ENCODE measurements around the gene FKBP1A. TPM values are rescaled to one million over a fixed set of nuclear protein-coding genes. Genes with fewer than 3 reads are reported as not detected.

The FKBP1A gene
- polyA plus RNA-seq, 3 donors, result 111 to 542 (median 353) TPM

Other genes starting within 250 kb of the FKBP1A start
- 1 to 10 TPM in 2 of 3 donors, under 1 TPM in 1; 0.63 to 5.1 (median 1.8) TPM for gene TMEM74B, start 208.1 kb downstream of the FKBP1A start, polyA plus RNA-seq
- under 1 TPM in 2 of 3 donors, not detected in 1; 0.07 to 0.16 TPM for gene C20orf202, start 189.6 kb downstream of the FKBP1A start, polyA plus RNA-seq
- under 1 TPM in 1 of 3 donors, not detected in 2; 0.02 TPM for gene RAD21L1, start 167.0 kb downstream of the FKBP1A start, polyA plus RNA-seq
- 1 to 10 TPM in 1 of 3 donors, under 1 TPM in 2; 0.85 to 1.7 (median 0.92) TPM for gene SNPH, start 126.8 kb downstream of the FKBP1A start, polyA plus RNA-seq
- 10 to 100 TPM in 2 of 3 donors, 1 to 10 TPM in 1; 5.6 to 29.8 (median 15.4) TPM for gene SDCBP2, start 63.9 kb downstream of the FKBP1A start, polyA plus RNA-seq
- gene NSFL1C, start 73.8 kb upstream of the FKBP1A start, polyA plus RNA-seq, result 10 to 100 TPM; 24.4 to 52.1 (median 40.8) TPM
- gene SIRPB2, start 98.4 kb upstream of the FKBP1A start, polyA plus RNA-seq, result 1 to 10 TPM in 2 of 3 donors, under 1 TPM in 1; 0.75 to 6.1 (median 3.6) TPM
- 1 to 10 TPM in 1 of 3 donors, under 1 TPM in 1, not detected in 1; 0.27 to 1.8 TPM for gene SIRPD, start 164.7 kb upstream of the FKBP1A start, polyA plus RNA-seq
- 1 to 10 TPM in 2 of 3 donors, under 1 TPM in 1; 0.13 to 5.6 (median 3.5) TPM for gene SIRPB1, start 227.0 kb upstream of the FKBP1A start, polyA plus RNA-seq

All from adipose tissue (tissue), 3 donors.